GM12878 (cell line): ENCODE results near the gene MND1. TPM values are rescaled to one million over a fixed set of nuclear protein-coding genes. Genes with fewer than 3 reads are reported as not detected.

Experiments used
- BMI1 ChIP-seq: fragments of 450-650 bp; IDR thresholded peaks from 2 replicates; pipeline ENCODE4 v1.6.1; 2016; ENCODE audit warnings: mild to moderate bottlenecking, moderate library complexity, borderline replicate concordance
- CHD4 ChIP-seq: fragments of 200-600 bp; sonication (generic); IDR thresholded peaks from 2 replicates; pipeline ENCODE4 v1.6.1; 2016; ENCODE audit warnings: mild to moderate bottlenecking
- HDAC2 ChIP-seq: fragments of 200-600 bp; sonication (generic); IDR thresholded peaks from 2 replicates; pipeline ENCODE4 v1.6.1; 2017
- IKZF1 ChIP-seq: fragments of 450-650 bp; conservative IDR thresholded peaks from 2 replicates; pipeline ENCODE4 v1.6.1; 2017; ENCODE audit warnings: antibody characterized with exemption, mild to moderate bottlenecking
- KLF5 ChIP-seq: fragments of 450-650 bp; IDR thresholded peaks from 2 replicates; pipeline ENCODE4 v1.6.1; 2014; ENCODE audit warnings: mild to moderate bottlenecking; ENCODE audit not compliant: partially characterized antibody
- LARP7 ChIP-seq: fragments of 450-650 bp; IDR thresholded peaks from 2 replicates; pipeline ENCODE4 v1.6.1; 2017; ENCODE audit warnings: mild to moderate bottlenecking
- MXI1 ChIP-seq: fragments of 150-350 bp; IDR thresholded peaks from 2 replicates; pipeline ENCODE4 v1.6.1; 2011; ENCODE audit warnings: low read depth, mild to moderate bottlenecking, inconsistent platforms, low read length, improper control_type of control experiment
- NR2C2 ChIP-seq: IDR thresholded peaks from 2 replicates; pipeline ENCODE4 v1.6.1; 2011; ENCODE audit warnings: borderline replicate concordance, low read depth; ENCODE audit not compliant: control insufficient read depth, insufficient read length
- RFX5 ChIP-seq: IDR thresholded peaks from 2 replicates; pipeline ENCODE4 v1.6.1; 2011; ENCODE audit warnings: low read depth, low read length, improper control_type of control experiment
- SMAD1 ChIP-seq: fragments of 450-650 bp; IDR thresholded peaks from 2 replicates; pipeline ENCODE4 v1.6.1; 2018; ENCODE audit warnings: mild to moderate bottlenecking, low read depth; ENCODE audit not compliant: partially characterized antibody
- SMAD5 ChIP-seq: IDR thresholded peaks from 2 replicates; pipeline ENCODE4 v1.6.1; 2016; ENCODE audit warnings: antibody characterized with exemption, low read depth
- SMARCA5 ChIP-seq: fragments of 450-650 bp; IDR thresholded peaks from 2 replicates; pipeline ENCODE4 v1.6.1; 2017; ENCODE audit warnings: mild to moderate bottlenecking
- STAT3 ChIP-seq: IDR thresholded peaks from 2 replicates; pipeline ENCODE4 v1.6.1; 2011; ENCODE audit warnings: low read depth, low read length, improper control_type of control experiment
- polyA plus RNA-seq, 11 experiments: library from polyadenylated mRNA; depleted of rRNA in 4 of 11; unstranded in 6 of 11; stranded (reverse) in 5 of 11; fragments of >200 nt; fragmentation: Nextera tagmentation in 4 of 11; fragmentation: Illumina TruSeq in 1 of 11; extraction: Ambion mirVana in 4 of 11; extraction: Trizol in 1 of 11; gene quantifications; 1 replicate in 1 of 11; 2 replicates in 10 of 11; pipeline versions ENCODE4 v1.2.1 to v1.2.3, GENCODE V29; 2011 to 2016; ENCODE audit warnings: inconsistent platforms in 2 of 11, missing spikeins in 2 of 11, low read depth in 1 of 11
- total RNA-seq, 4 experiments: library from RNA; depleted of rRNA in 3 of 4; stranded (reverse); fragments of >200 nt in 3 of 4; fragmentation: Illumina TruSeq in 1 of 4; extraction: Trizol in 1 of 4; gene quantifications; 2 replicates each; pipeline versions ENCODE4 v1.2.1 to v1.2.3, GENCODE V29; 2013 to 2021
- TF ChIP-seq, protein P1 (sequence below): fragments of 150-350 bp; IDR thresholded peaks from 2 replicates; pipeline ENCODE4 v1.6.1; 2014; ENCODE audit warnings: mild to moderate bottlenecking, low read depth, low read length
- TF ChIP-seq, protein P2 (sequence below): IDR thresholded peaks from 2 replicates; pipeline ENCODE4 v1.6.1; 2011; ENCODE audit warnings: borderline replicate concordance, low read depth, mild to moderate bottlenecking, moderate library complexity, low read length; ENCODE audit not compliant: insufficient read depth, poor library complexity, severe bottlenecking
- TF ChIP-seq, protein P3 (sequence below), 3 experiments: IDR thresholded peaks in 2 of 3; conservative IDR thresholded peaks in 1 of 3; 2 replicates each; pipeline ENCODE4 v1.5.1; 2011; ENCODE audit warnings: low read depth in 3 of 3, low read length in 3 of 3, mild to moderate bottlenecking in 3 of 3, control low read depth in 2 of 3, moderate library complexity in 2 of 3, inconsistent platforms in 1 of 3, mixed read lengths in 1 of 3; ENCODE audit not compliant: control insufficient read depth in 2 of 3, insufficient read depth in 1 of 3; ENCODE audit errors: extremely low read depth in 1 of 3

Gene MND1
- total and polyA plus RNA-seq, 10 of the 15 experiments (the other 5 are each of a cell fraction or from before 2014, with no cell fraction given), result 17.7 to 58.1 (median 47.3) TPM

DNA sequence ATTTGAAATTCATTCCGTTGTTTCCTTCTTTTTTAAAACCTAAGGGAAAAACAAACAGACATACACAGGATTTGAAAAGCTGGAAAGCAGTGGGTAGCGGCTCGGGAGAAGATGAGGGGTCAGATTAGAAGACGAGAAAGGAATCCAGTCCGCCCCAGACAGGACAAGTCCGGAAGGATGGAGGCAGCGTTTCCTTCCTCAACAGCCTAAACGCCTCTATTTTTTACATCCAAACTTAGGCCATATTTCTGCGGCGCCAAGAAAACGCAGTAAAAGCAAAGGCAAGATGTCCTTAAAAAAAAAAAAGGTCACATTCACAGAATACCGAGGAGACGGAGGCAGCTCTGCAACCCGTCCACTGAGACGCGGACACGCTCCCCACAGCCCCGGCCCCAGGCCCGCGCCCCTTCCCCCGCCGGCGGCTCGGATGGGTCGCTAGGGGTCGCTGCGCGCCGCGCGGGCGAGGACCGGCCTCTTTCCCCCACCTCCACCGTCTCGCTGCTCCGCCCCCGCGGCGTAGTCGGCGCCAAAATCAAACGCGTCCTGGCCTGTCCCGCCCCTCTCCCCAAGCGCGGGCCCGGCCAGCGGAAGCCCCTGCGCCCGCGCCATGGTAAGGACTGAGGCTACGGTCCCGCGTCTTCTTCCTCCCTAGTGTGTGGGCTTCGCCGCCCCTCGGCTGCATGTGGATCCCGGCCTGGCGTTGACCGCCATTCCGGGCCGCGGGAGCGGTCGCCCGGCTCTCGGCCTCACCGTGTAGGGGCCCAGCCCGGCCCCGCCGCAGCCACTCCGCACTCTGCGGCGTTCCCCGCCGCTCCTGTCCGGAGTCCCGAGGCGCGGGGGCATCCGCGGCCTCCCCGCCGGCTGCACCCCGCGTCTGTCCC is at the start of gene MND1 (continued):
- TF ChIP-seq KLF5, result no peak
- TF ChIP-seq IKZF1, result peak; percentile 61; the same call in 1 of the 2 replicates
- TF ChIP-seq STAT3, result no peak
- TF ChIP-seq, protein P1, sequence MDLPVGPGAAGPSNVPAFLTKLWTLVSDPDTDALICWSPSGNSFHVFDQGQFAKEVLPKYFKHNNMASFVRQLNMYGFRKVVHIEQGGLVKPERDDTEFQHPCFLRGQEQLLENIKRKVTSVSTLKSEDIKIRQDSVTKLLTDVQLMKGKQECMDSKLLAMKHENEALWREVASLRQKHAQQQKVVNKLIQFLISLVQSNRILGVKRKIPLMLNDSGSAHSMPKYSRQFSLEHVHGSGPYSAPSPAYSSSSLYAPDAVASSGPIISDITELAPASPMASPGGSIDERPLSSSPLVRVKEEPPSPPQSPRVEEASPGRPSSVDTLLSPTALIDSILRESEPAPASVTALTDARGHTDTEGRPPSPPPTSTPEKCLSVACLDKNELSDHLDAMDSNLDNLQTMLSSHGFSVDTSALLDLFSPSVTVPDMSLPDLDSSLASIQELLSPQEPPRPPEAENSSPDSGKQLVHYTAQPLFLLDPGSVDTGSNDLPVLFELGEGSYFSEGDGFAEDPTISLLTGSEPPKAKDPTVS, result no peak
- no peak for TF ChIP-seq SMAD1
- TF ChIP-seq, protein P2, sequence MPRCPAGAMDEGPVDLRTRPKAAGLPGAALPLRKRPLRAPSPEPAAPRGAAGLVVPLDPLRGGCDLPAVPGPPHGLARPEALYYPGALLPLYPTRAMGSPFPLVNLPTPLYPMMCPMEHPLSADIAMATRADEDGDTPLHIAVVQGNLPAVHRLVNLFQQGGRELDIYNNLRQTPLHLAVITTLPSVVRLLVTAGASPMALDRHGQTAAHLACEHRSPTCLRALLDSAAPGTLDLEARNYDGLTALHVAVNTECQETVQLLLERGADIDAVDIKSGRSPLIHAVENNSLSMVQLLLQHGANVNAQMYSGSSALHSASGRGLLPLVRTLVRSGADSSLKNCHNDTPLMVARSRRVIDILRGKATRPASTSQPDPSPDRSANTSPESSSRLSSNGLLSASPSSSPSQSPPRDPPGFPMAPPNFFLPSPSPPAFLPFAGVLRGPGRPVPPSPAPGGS, result peak; percentile 7
- TF ChIP-seq, protein P3, sequence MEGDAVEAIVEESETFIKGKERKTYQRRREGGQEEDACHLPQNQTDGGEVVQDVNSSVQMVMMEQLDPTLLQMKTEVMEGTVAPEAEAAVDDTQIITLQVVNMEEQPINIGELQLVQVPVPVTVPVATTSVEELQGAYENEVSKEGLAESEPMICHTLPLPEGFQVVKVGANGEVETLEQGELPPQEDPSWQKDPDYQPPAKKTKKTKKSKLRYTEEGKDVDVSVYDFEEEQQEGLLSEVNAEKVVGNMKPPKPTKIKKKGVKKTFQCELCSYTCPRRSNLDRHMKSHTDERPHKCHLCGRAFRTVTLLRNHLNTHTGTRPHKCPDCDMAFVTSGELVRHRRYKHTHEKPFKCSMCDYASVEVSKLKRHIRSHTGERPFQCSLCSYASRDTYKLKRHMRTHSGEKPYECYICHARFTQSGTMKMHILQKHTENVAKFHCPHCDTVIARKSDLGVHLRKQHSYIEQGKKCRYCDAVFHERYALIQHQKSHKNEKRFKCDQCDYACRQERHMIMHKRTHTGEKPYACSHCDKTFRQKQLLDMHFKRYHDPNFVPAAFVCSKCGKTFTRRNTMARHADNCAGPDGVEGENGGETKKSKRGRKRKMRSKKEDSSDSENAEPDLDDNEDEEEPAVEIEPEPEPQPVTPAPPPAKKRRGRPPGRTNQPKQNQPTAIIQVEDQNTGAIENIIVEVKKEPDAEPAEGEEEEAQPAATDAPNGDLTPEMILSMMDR (IDR thresholded peaks at IDR 0.05 in 2 of 3, conservative IDR thresholded peaks at IDR 0.05 in 1 of 3; ENCODE audit: control insufficient read depth in 2 of 3, extremely low read depth in 1 of 3, insufficient read depth in 1 of 3, low read depth in 3 of 3, low read length in 3 of 3), result peak; percentile 73 to 93 (median 87)
- TF ChIP-seq CHD4, result no peak
- TF ChIP-seq MXI1, result peak; percentile 70; the same call in 1 of the 2 replicates
- TF ChIP-seq SMAD5, result no peak
- TF ChIP-seq SMARCA5, result no peak
- TF ChIP-seq RFX5, result no peak
- TF ChIP-seq NR2C2, result no peak
- TF ChIP-seq BMI1, result no peak
- TF ChIP-seq LARP7, result 0 out of 2 replicates have a peak, but pooled peaks have one; percentile 58
- no peak; the same call in none of the 2 replicates for TF ChIP-seq HDAC2
